HepG2 (cell line): Measurements from ENCODE around the gene GDPD5. TPM values are rescaled to one million over a fixed set of nuclear protein-coding genes. Genes with fewer than 3 reads are reported as not detected.

ENCODE experiments used
- ATAC-seq: fragments of 200-7000 bp; cut with Tn5 transposase; 3 replicates; pipeline ENCODE4 v1.9.1; 2020; ENCODE audit warnings: mild to moderate bottlenecking, moderate library complexity
- BruUV-seq: library from RNA; stranded (reverse); fragments of 400-500 nt; replicated peaks from 2 replicates; lab custom pipeline; 2021; lab: Mats Ljungman, UMichigan
- CTCF ChIA-PET: fragments of 300-600 bp; formaldehyde crosslinking; extraction: SDS; loops from one replicate; lab custom pipeline; 2021; ENCODE audit warnings: low total read pairs, inconsistent platforms, low intra/inter-chr PET ratio; lab: Yijun Ruan, JAX
- POLR2A ChIA-PET: fragments of 350-600 bp; sonication (Branson Sonifier 250); formaldehyde crosslinking; loops from one replicate; lab custom pipeline; 2020; ENCODE audit warnings: antibody characterized with exemption, inconsistent platforms; lab: Yijun Ruan, JAX
- DNase-seq: peaks from one replicate; pipeline ENCODE4 v3.0.0-alpha.2; 2015; ENCODE audit warnings: low spot score
- FAIRE-seq: peaks from 3 replicates; lab custom pipeline; 2011; peaks lifted over from hg19 to GRCh38; lab: Jason Lieb, UNC
- H2AFZ ChIP-seq: one replicate; pipeline ENCODE4 v1.6.1; 2011; ENCODE audit warnings: low read length, inconsistent platforms
- H3K27ac ChIP-seq: fragments of 300-600 bp; 3 replicates; pipeline ENCODE4 v1.8.0; 2011; ENCODE audit warnings: mixed run types, mild to moderate bottlenecking, mixed read lengths, low read length, inconsistent platforms; ENCODE audit not compliant: insufficient read depth; ENCODE audit errors: extremely low read length
- H3K27me3 ChIP-seq, 2 experiments: fragments of 200-600 bp in 1 of 2; 2 replicates in 1 of 2; 3 replicates in 1 of 2; pipeline versions ENCODE4 v1.6.0 to v1.8.0; 2011; ENCODE audit warnings: low read length in 2 of 2, mild to moderate bottlenecking in 2 of 2, moderate library complexity in 2 of 2, inconsistent platforms in 1 of 2; ENCODE audit not compliant: insufficient read depth in 2 of 2, control insufficient read depth in 1 of 2
- H3K36me3 ChIP-seq, 2 experiments: fragments of 200-600 bp in 1 of 2; replicated peaks in 1 of 2; 2 replicates in 1 of 2; 3 replicates in 1 of 2; pipeline versions ENCODE4 v1.5.1 to v1.8.0; 2011; ENCODE audit warnings: low read length in 2 of 2, inconsistent platforms in 1 of 2; ENCODE audit not compliant: insufficient read depth in 2 of 2, control insufficient read depth in 1 of 2
- H3K4me1 ChIP-seq: 2 replicates; pipeline ENCODE4 v1.5.1; 2012; ENCODE audit warnings: low read length, inconsistent platforms; ENCODE audit not compliant: insufficient read depth
- H3K4me2 ChIP-seq: 2 replicates; pipeline ENCODE4 v1.6.0; 2011; ENCODE audit warnings: low read depth, low read length, inconsistent platforms
- H3K4me3 ChIP-seq, 3 experiments: fragments of 200-600 bp in 1 of 3; sonication (generic), shearing (Covaris generic) in 1 of 3; replicated peaks in 1 of 3; 2 replicates each; pipeline ENCODE4 v1.5.1; 2011 to 2016; ENCODE audit warnings: low read length in 3 of 3, inconsistent platforms in 2 of 3, low read depth in 2 of 3, mild to moderate bottlenecking in 2 of 3, control low read depth in 1 of 3, mixed read lengths in 1 of 3; ENCODE audit not compliant: insufficient read depth in 1 of 3
- H3K79me2 ChIP-seq: one replicate; pipeline ENCODE4 v1.6.1; 2011; ENCODE audit warnings: low read length, inconsistent platforms; ENCODE audit not compliant: insufficient read depth
- H3K9ac ChIP-seq: 2 replicates; pipeline ENCODE4 v1.6.0; 2011; ENCODE audit warnings: mild to moderate bottlenecking, low read depth, low read length, inconsistent platforms; ENCODE audit not compliant: insufficient read depth
- H3K9me3 ChIP-seq: 2 replicates; pipeline ENCODE4 v1.5.1; 2012; ENCODE audit warnings: mild to moderate bottlenecking, low read length
- H4K20me1 ChIP-seq: 2 replicates; pipeline ENCODE4 v1.6.0; 2011; ENCODE audit warnings: inconsistent platforms, mild to moderate bottlenecking, low read length, moderate library complexity; ENCODE audit not compliant: insufficient read depth
- GLI4 ChIP-seq: sonication (generic); formaldehyde crosslinking; IDR thresholded peaks from 2 replicates; pipeline ENCODE4 v1.5.1; 2020; ENCODE audit warnings: missing genetic modification reagents, mild to moderate bottlenecking, moderate library complexity, borderline replicate concordance
- MAZ ChIP-seq, 2 experiments: sonication (generic) in 1 of 2; formaldehyde crosslinking in 1 of 2; IDR thresholded peaks; 2 replicates each; pipeline versions ENCODE4 v1.5.0 to v1.6.1; 2012 to 2020; ENCODE audit warnings: low read depth in 2 of 2, mild to moderate bottlenecking in 2 of 2, borderline replicate concordance in 1 of 2, improper control_type of control experiment in 1 of 2, low read length in 1 of 2, missing genetic modification reagents in 1 of 2, moderate library complexity in 1 of 2
- ZBTB40 ChIP-seq, 2 experiments: fragments of 450-650 bp in 1 of 2; sonication (generic) in 1 of 2; formaldehyde crosslinking in 1 of 2; IDR thresholded peaks; 2 replicates each; pipeline versions ENCODE4 v1.6.1 to v1.8.0; 2016 to 2022; ENCODE audit warnings: antibody characterized with exemption in 1 of 2, mild to moderate bottlenecking in 1 of 2, missing genetic modification reagents in 1 of 2
- ZNF446 ChIP-seq: sonication (generic); formaldehyde crosslinking; IDR thresholded peaks from 2 replicates; pipeline ENCODE4 v1.5.0; 2020; ENCODE audit warnings: mild to moderate bottlenecking, missing genetic modification reagents
- ZNF546 ChIP-seq: sonication (generic); formaldehyde crosslinking; conservative IDR thresholded peaks from 2 replicates; pipeline ENCODE4 v1.8.1; 2023; ENCODE audit warnings: mild to moderate bottlenecking, missing genetic modification reagents
- WGBS: methylation state at CpG from one replicate; pipeline ENCODE4 v1.1.6; 2017; ENCODE audit warnings: low lambda C conversion rate; 5-methylcytosine and 5-hydroxymethylcytosine counted together
- in situ Hi-C: cut with HindIII; loops from 2 replicates; pipeline ENCODE4 v1.10.0; 2017; ENCODE audit warnings: low pct_unique_long_range_greater_than_20kb; ENCODE audit not compliant: extremely low pct_ligation_motif_present
- intact Hi-C: fragments of 100-400 bp; cut with micrococcal nuclease; formaldehyde crosslinking; loops from one replicate; pipeline ENCODE4 v1.10.0; 2022; ENCODE audit not compliant: unreplicated experiment
- polyA plus RNA-seq, 8 experiments: library from polyadenylated mRNA; depleted of rRNA in 3 of 8; stranded (reverse) in 7 of 8; unstranded in 1 of 8; fragments of >200 nt; fragmentation: Illumina TruSeq in 4 of 8; extraction: Trizol in 4 of 8; gene quantifications; 2 replicates each; pipeline versions ENCODE4 v1.2.1 to v1.2.3, GENCODE V29; 2011 to 2016; ENCODE audit warnings: low read depth in 4 of 8, missing spikeins in 1 of 8, mixed read lengths in 1 of 8; ENCODE audit not compliant: insufficient read depth in 1 of 8
- total RNA-seq, 5 experiments: library from RNA; depleted of rRNA; stranded (reverse); fragments of >200 nt; fragmentation: Illumina TruSeq; extraction: Trizol; gene quantifications; 2 replicates each; pipeline ENCODE4 v1.2.3, GENCODE V29; 2016; ENCODE audit warnings: low read depth in 1 of 5
- TF ChIP-seq, protein P1 (sequence below): sonication (generic); formaldehyde crosslinking; IDR thresholded peaks from 2 replicates; pipeline ENCODE4 v1.4.0; 2020; ENCODE audit warnings: missing genetic modification reagents
- TF ChIP-seq, protein P2 (sequence below): sonication (generic); formaldehyde crosslinking; IDR thresholded peaks from 2 replicates; pipeline ENCODE4 v1.4.0; 2020; ENCODE audit warnings: missing genetic modification reagents

Gene GDPD5
- total and polyA plus RNA-seq, 2 of the 13 experiments (the other 11 are each of a cell fraction or from before 2014, with no cell fraction given), result 55.0 to 67.5 TPM

DNA sequence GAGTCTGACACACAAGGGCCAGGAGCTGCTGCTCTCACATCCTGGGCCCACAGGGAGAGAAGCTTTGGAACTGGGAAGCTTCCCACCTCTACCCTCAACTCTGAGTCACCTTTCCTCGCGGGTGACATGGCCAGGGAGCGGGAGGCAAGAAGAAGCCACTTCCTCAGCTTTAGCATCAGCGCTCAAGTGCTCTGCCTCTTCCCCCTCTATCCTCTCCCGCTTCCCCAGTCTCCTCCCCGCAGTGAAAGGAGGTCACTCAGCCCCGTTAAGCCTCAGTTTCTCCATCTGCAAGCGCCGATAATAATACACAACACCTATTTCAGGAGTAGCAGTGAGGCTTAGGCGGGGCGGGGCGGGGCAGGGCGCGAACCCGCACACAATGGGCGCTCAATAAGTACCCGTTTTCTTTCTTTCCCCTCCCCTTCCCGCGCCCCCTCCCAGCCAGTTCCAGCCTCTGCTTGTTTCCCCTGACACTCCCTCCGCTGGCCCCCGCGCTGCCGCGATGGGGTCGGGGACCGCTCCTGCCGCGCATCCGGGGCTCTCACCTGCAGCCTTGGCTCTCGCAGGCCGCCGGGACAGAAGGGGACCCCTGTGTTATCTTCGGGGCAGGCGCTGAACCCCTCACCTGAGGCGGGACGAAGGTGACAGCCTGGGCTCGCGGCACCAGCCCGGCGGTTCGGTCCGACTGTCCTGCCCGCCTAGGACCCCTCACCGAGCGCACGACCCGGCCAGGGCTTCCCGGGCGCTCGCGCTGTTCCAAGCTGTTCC, 892 bp downstream of the GDPD5 start:
- Histone ChIP-seq H3K4me1 (peaks cover 81% of the 10 kb centered on the region), H3K9ac (peak overlapping the region; percentile 81), H3K79me2 (peaks cover 54% of the 10 kb centered on the region), H3K27ac (peak overlapping the region; percentile 79), H3K4me3 (peak overlapping the region; percentile 79 to 93 (median 88)), H4K20me1 (no peaks in the 10 kb centered on the region; the same call in 1 of the 2 replicates), H2AFZ (no peak overlapping the region), H3K36me3 (peaks cover 0 to 3% of the 10 kb centered on the region in 2 experiments; a peak in 1 of 5 replicates), H3K9me3 (no peaks in the 10 kb centered on the region), H3K27me3 (no peaks in the 10 kb centered on the region), H3K4me2 (peak overlapping the region; percentile 88)
- intact Hi-C loops (loop anchor here (2.0 kb wide), 1 partner anchor 28 kb away; no protein-coding TSS in a partner anchor), in situ Hi-C loops (no loop called here)
- FAIRE-seq, result no peak
- ATAC-seq, result peak; percentile 15
- under 1% methylated on average over 37 of the region's 51 CpGs for WGBS
- no peak for DNase-seq
- POLR2A ChIA-PET, result interaction anchor here (0.7 to 1.3 kb wide), 5 partner anchors 8 to 41 kb away, joined by 3 to 5 read pairs (median 3); no protein-coding TSS in a partner anchor
- CTCF ChIA-PET, result no interaction called here
- BruUV-seq, result no TSS peak
- TF ChIP-seq GLI4 (CRISPR knock-in tag), result peak; percentile 67; the same call in 1 of the 2 replicates
- 0 out of 2 replicates have a peak, but pooled peaks have one; percentile 16 for TF ChIP-seq ZNF546 (CRISPR knock-in tag)
- TF ChIP-seq ZNF446 (CRISPR knock-in tag), result peak; percentile 65; the same call in 1 of the 2 replicates
- TF ChIP-seq, protein P1, sequence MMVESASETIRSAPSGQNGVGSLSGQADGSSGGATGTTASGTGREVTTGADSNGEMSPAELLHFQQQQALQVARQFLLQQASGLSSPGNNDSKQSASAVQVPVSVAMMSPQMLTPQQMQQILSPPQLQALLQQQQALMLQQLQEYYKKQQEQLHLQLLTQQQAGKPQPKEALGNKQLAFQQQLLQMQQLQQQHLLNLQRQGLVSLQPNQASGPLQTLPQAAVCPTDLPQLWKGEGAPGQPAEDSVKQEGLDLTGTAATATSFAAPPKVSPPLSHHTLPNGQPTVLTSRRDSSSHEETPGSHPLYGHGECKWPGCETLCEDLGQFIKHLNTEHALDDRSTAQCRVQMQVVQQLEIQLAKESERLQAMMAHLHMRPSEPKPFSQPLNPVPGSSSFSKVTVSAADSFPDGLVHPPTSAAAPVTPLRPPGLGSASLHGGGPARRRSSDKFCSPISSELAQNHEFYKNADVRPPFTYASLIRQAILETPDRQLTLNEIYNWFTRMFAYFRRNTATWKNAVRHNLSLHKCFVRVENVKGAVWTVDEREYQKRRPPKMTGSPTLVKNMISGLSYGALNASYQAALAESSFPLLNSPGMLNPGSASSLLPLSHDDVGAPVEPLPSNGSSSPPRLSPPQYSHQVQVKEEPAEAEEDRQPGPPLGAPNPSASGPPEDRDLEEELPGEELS (CRISPR knock-in tag), result 0 out of 2 replicates have a peak, but pooled peaks have one; percentile 14
- TF ChIP-seq MAZ (IDR thresholded peaks at IDR 0.05; ENCODE audit: borderline replicate concordance, low read depth, low read length), result 0 out of 2 replicates have a peak, but pooled peaks have one; percentile 14
- 0 out of 2 replicates have a peak, but pooled peaks have one; percentile 21 for TF ChIP-seq MAZ (CRISPR knock-in tag; IDR thresholded peaks at IDR 0.05; ENCODE audit: low read depth)
- no peak for TF ChIP-seq ZBTB40 (IDR thresholded peaks at IDR 0.05)
- TF ChIP-seq ZBTB40 (CRISPR knock-in tag; IDR thresholded peaks at IDR 0.05), result 0 out of 2 replicates have a peak, but pooled peaks have one; percentile 36
- TF ChIP-seq, protein P2, sequence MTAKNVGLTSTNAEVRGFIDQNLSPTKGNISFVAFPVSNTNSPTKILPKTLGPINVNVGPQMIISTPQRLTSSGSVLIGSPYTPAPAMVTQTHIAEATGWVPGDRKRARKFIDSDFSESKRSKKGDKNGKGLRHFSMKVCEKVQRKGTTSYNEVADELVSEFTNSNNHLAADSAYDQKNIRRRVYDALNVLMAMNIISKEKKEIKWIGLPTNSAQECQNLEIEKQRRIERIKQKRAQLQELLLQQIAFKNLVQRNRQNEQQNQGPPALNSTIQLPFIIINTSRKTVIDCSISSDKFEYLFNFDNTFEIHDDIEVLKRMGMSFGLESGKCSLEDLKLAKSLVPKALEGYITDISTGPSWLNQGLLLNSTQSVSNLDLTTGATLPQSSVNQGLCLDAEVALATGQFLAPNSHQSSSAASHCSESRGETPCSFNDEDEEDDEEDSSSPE (CRISPR knock-in tag), result no peak
